Mesenchymal stem cell (in vitro differentiated cells and primary cell): ENCODE results near the gene TLR4.

Experiments used
- DNase-seq: peaks from one replicate; pipeline ENCODE4 v3.0.0-alpha.2; 2013
- H2AFZ ChIP-seq: one replicate; pipeline ENCODE4 v1.6.1; 2013; ENCODE audit warnings: low read depth, mild to moderate bottlenecking, control low read depth, inconsistent platforms, low read length, moderate library complexity
- H2AK5ac ChIP-seq: 2 replicates; pipeline ENCODE4 v1.6.1; 2013; ENCODE audit warnings: low read length, moderate library complexity, mild to moderate bottlenecking, inconsistent platforms; ENCODE audit not compliant: severe bottlenecking
- H2BK120ac ChIP-seq: one replicate; pipeline ENCODE4 v1.6.1; 2013; ENCODE audit warnings: low read depth, mild to moderate bottlenecking, inconsistent platforms, low read length, moderate library complexity
- H2BK12ac ChIP-seq, 2 experiments: one replicate each; pipeline ENCODE4 v1.6.1; 2013; ENCODE audit warnings: inconsistent platforms in 2 of 2, low read length in 2 of 2, mild to moderate bottlenecking in 2 of 2, moderate library complexity in 2 of 2, control low read depth in 1 of 2
- H2BK15ac ChIP-seq: one replicate; pipeline ENCODE4 v1.6.1; 2013; ENCODE audit warnings: mild to moderate bottlenecking, low read depth, inconsistent platforms; ENCODE audit not compliant: poor library complexity, severe bottlenecking
- H2BK5ac ChIP-seq: 2 replicates; pipeline ENCODE4 v1.6.1; 2013; ENCODE audit warnings: low read depth, mild to moderate bottlenecking, low read length, control low read depth, inconsistent platforms; ENCODE audit not compliant: poor library complexity, severe bottlenecking
- H3K14ac ChIP-seq, 2 experiments: one replicate each; pipeline ENCODE4 v1.6.1; 2013; ENCODE audit warnings: inconsistent platforms in 2 of 2, low read length in 2 of 2, control low read depth in 1 of 2, mild to moderate bottlenecking in 1 of 2, moderate library complexity in 1 of 2
- H3K18ac ChIP-seq, 2 experiments: one replicate each; pipeline ENCODE4 v1.6.1; 2013; ENCODE audit warnings: inconsistent platforms in 2 of 2, low read length in 2 of 2, control low read depth in 1 of 2, low read depth in 1 of 2, mild to moderate bottlenecking in 1 of 2
- H3K23ac ChIP-seq, 2 experiments: one replicate each; pipeline ENCODE4 v1.6.1; 2013; ENCODE audit warnings: inconsistent platforms in 2 of 2, low read length in 2 of 2, mild to moderate bottlenecking in 2 of 2, moderate library complexity in 2 of 2, control low read depth in 1 of 2
- H3K27ac ChIP-seq: 2 replicates; pipeline ENCODE4 v1.5.1; 2013; ENCODE audit warnings: mild to moderate bottlenecking, moderate library complexity, low read length, control low read depth, inconsistent platforms; ENCODE audit not compliant: poor library complexity, severe bottlenecking
- H3K27me3 ChIP-seq, 2 experiments: 2 replicates each; pipeline versions ENCODE4 v1.6.1 to v1.7.0; 2013; ENCODE audit warnings: low read length in 2 of 2, mild to moderate bottlenecking in 2 of 2, moderate library complexity in 2 of 2, control low read depth in 1 of 2, inconsistent platforms in 1 of 2; ENCODE audit not compliant: control insufficient read depth in 1 of 2, insufficient read depth in 1 of 2
- H3K36me3 ChIP-seq, 2 experiments: 2 replicates each; pipeline versions ENCODE4 v1.6.1 to v1.7.0; 2013; ENCODE audit warnings: low read length in 2 of 2, control low read depth in 1 of 2, inconsistent platforms in 1 of 2, low read depth in 1 of 2, mild to moderate bottlenecking in 1 of 2; ENCODE audit not compliant: insufficient read depth in 2 of 2, control insufficient read depth in 1 of 2
- H3K4ac ChIP-seq, 2 experiments: one replicate each; pipeline ENCODE4 v1.6.1; 2013; ENCODE audit warnings: inconsistent platforms in 2 of 2, low read length in 2 of 2, mild to moderate bottlenecking in 2 of 2, moderate library complexity in 2 of 2, control low read depth in 1 of 2, low read depth in 1 of 2
- H3K4me1 ChIP-seq: 2 replicates; pipeline ENCODE4 v1.6.1; 2013; ENCODE audit warnings: low read depth, low read length, control low read depth; ENCODE audit not compliant: control insufficient read depth, insufficient read depth
- H3K4me2 ChIP-seq: 2 replicates; pipeline ENCODE4 v1.6.1; 2013; ENCODE audit warnings: low read length, mild to moderate bottlenecking, inconsistent platforms; ENCODE audit not compliant: poor library complexity, severe bottlenecking
- H3K4me3 ChIP-seq, 2 experiments: 2 replicates each; pipeline versions ENCODE4 v1.5.1 to v1.7.0; 2013; ENCODE audit warnings: low read length in 2 of 2, mild to moderate bottlenecking in 2 of 2, control low read depth in 1 of 2, low read depth in 1 of 2; ENCODE audit not compliant: insufficient read depth in 1 of 2
- H3K79me1 ChIP-seq: replicated peaks from 2 replicates; pipeline ENCODE4 v1.6.1; 2013; ENCODE audit warnings: mild to moderate bottlenecking, control low read depth, low read length, inconsistent platforms; ENCODE audit not compliant: poor library complexity, severe bottlenecking
- H3K9ac ChIP-seq: 2 replicates; pipeline ENCODE4 v1.7.0; 2013; ENCODE audit warnings: mild to moderate bottlenecking, low read length, moderate library complexity
- H3K9me3 ChIP-seq: 2 replicates; pipeline ENCODE4 v1.7.0; 2013; ENCODE audit warnings: mild to moderate bottlenecking, low read length; ENCODE audit not compliant: control insufficient read depth
- H4K8ac ChIP-seq: one replicate; pipeline ENCODE4 v1.6.1; 2013; ENCODE audit warnings: inconsistent platforms, mild to moderate bottlenecking, low read length, moderate library complexity
- H4K91ac ChIP-seq: one replicate; pipeline ENCODE4 v1.6.1; 2013; ENCODE audit warnings: mild to moderate bottlenecking, low read length, inconsistent platforms
- WGBS: methylation state at CpG from one replicate; pipeline ENCODE4 v1.1.7; 2013; ENCODE audit warnings: mixed read lengths; 5-methylcytosine and 5-hydroxymethylcytosine counted together

TLR4 gene

DNA sequence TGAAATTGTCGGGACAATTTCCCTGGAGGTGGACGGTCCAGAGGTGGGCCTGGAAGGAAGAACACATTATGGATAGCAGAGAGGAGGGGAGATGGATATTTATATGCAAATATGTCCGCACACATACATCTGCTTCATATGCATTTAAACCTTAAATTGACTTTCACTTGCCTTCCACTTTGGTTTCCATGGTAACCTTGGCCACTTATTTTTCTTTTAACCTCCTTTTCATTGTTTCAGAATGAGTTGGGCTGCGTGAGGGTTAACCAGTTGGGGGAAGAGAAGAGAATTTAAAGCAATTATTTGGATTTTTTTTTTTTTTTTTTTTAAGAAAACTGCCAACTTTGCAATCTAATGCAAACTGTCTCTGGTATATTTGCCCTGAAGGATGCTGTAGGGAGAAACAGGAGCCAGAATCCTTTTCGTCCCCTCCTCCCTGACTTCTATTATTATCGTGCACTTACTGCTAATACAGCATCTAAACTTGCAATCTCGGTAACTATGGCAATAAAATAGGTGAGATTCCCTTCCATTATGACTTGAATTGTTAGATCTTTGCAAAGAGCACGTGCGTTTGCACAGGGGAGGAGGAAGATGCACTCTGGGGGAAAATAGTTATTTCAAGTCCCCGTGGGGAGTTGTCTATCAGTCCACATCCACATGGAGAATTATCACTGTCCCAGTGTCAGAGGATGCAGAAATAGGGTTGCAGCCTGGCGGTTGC lies 35.6 kb downstream of the TLR4 start:
- H3K4me1 ChIP-seq: peaks cover 1% of the 10 kb centered on the region
- no peak for DNase-seq
- H4K8ac ChIP-seq: no peak overlapping the region

DNA sequence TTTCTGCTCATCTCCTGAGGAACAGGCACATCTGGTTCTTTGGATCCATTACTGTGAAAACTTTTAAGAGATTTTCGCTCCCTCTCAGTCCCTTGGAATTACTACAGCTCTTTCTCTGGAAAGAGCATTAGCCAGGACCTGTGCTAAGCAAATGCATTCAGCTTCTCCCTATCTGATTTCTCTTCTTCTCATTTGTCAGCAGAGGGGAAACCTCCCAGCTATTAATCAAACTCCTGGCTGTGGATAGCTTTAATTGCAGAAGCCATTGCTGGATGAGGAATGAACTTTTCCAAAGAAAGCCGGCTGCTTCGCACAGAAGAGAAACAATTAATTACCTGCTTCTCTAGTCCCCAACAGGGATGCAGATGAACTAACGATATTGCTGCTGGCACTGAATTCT lies 37.9 kb downstream of the TLR4 start:
- Histone ChIP-seq H3K4me1 (peaks cover 1% of the 10 kb centered on the region), H2BK12ac (no peak overlapping the region), H2BK15ac (no peak overlapping the region), H3K4me2 (no peak overlapping the region), H3K79me1 (no peaks in the 10 kb centered on the region), H3K18ac (no peak overlapping the region), H4K8ac (no peak overlapping the region), H3K4me3 (no peak overlapping the region), H4K91ac (no peak overlapping the region), H3K9me3 (no peaks in the 10 kb centered on the region), H2AK5ac (no peak overlapping the region), H2AFZ (no peak overlapping the region), H2BK5ac (no peak overlapping the region), H3K9ac (no peak overlapping the region), H3K27me3 (peaks cover 0 to 31% of the 10 kb centered on the region in 2 experiments), H3K27ac (no peak overlapping the region), H3K36me3 (peaks cover 0 to 4% of the 10 kb centered on the region in 2 experiments), H3K14ac (no peak overlapping the region), H2BK120ac (no peak overlapping the region), H3K4ac (no peak overlapping the region), H3K23ac (no peak overlapping the region)
- DNase-seq: no peak
- WGBS: 63% methylated on average over 4 of the region's 4 CpGs

More for the DNA sequence above, 35.6 kb downstream of the TLR4 start:
- Histone ChIP-seq H3K14ac (no peak overlapping the region), H3K27ac (no peak overlapping the region), H4K91ac (no peak overlapping the region), H3K4me2 (no peak overlapping the region), H2BK5ac (no peak overlapping the region), H3K9ac (no peak overlapping the region), H3K4ac (no peak overlapping the region), H3K27me3 (peaks cover 0 to 23% of the 10 kb centered on the region in 2 experiments), H2AK5ac (no peak overlapping the region), H3K18ac (no peak overlapping the region), H3K4me3 (no peak overlapping the region), H2BK15ac (no peak overlapping the region), H3K79me1 (no peaks in the 10 kb centered on the region), H2BK12ac (no peak overlapping the region), H2AFZ (no peak overlapping the region), H3K36me3 (peaks cover 0 to under 1% of the 10 kb centered on the region in 2 experiments), H3K23ac (no peak overlapping the region), H2BK120ac (no peak overlapping the region), H3K9me3 (no peaks in the 10 kb centered on the region)
- 91% methylated on average over 10 of the region's 11 CpGs for WGBS

DNA sequence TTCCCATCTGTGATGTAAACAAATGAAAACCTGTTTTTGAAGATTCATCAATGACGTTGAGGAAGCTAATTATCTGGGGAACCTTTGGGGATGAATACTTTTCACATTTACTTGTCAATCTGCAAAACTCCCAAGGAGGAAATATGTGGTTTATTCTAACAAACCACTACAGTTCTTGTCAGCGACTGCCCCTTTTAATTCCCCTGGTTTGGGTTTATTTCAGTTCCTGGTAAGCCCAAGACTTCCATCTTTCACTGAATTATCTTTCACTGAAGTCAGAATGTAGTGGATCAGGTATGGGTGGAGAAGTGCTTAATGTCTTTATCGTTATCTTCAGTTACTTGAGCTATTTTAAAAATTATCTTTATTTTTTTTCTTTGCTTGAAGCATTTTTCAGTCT lies 40.2 kb downstream of the TLR4 start:
- peak overlapping the region; percentile 58 for H3K9ac ChIP-seq
- peaks cover 0 to 4% of the 10 kb centered on the region in 2 experiments for H3K36me3 ChIP-seq
- no peaks in the 10 kb centered on the region for H3K79me1 ChIP-seq
- no peak overlapping the region for H4K8ac ChIP-seq
- no peak overlapping the region for H4K91ac ChIP-seq
- H2BK15ac ChIP-seq: no peak overlapping the region
- no peak overlapping the region for H2AK5ac ChIP-seq
- H2AFZ ChIP-seq: no peak overlapping the region
- H3K4ac ChIP-seq: no peak overlapping the region
- WGBS: 92% methylated on average over 1 of the region's 3 CpGs
- H3K4me2 ChIP-seq: no peak overlapping the region
- H2BK5ac ChIP-seq: no peak overlapping the region
- H3K18ac ChIP-seq: no peak overlapping the region
- H2BK12ac ChIP-seq: no peak overlapping the region
- no peaks in the 10 kb centered on the region for H3K9me3 ChIP-seq
- H3K14ac ChIP-seq: no peak overlapping the region
- H3K23ac ChIP-seq: no peak overlapping the region
- no peak for DNase-seq
- H3K4me3 ChIP-seq: peak overlapping the region in 1 of 2 experiments; percentile 80
- H3K27me3 ChIP-seq: peaks cover 0 to 40% of the 10 kb centered on the region in 2 experiments
- H3K27ac ChIP-seq: no peak overlapping the region
- H2BK120ac ChIP-seq: no peak overlapping the region
- peaks cover 1% of the 10 kb centered on the region for H3K4me1 ChIP-seq

DNA sequence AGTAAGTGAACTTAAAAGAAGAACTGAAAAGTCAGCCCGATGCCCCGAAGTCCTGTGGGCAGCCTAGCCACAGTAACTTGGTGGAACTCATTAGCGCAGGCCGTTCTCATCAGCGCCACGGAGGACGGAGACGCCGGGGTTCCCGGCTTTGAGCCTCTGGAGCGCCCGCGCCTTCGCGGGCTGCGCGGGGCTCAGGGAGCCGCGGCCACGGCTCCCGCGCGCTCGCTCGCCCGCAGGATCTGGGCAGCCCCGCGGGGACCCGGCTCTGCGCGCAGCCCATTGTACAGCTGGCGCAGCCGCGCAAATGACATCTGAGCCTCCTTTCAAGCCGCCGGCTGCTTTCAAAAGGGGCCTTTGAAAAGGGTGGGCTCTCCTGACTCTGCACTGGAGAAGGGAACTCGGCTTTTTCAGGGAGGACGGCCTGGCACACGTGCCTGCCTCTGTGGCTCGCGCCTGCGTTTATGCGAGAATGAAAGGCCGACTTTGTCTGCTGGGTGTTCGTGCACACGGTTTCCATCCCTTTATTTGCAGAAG lies 40.7 kb downstream of the TLR4 start:
- Histone ChIP-seq H2AK5ac (no peak overlapping the region), H3K4ac (no peak overlapping the region), H3K9me3 (no peaks in the 10 kb centered on the region), H3K14ac (no peak overlapping the region), H4K91ac (no peak overlapping the region), H3K79me1 (no peaks in the 10 kb centered on the region), H3K4me3 (peak overlapping the region in 1 of 2 experiments; percentile 80), H3K27ac (no peak overlapping the region), H2AFZ (no peak overlapping the region), H4K8ac (no peak overlapping the region), H2BK15ac (no peak overlapping the region), H3K18ac (no peak overlapping the region), H3K4me2 (no peak overlapping the region), H2BK120ac (no peak overlapping the region), H3K9ac (peak overlapping the region; percentile 58), H3K4me1 (peaks cover 1% of the 10 kb centered on the region), H2BK5ac (no peak overlapping the region), H3K36me3 (peaks cover 0 to 4% of the 10 kb centered on the region in 2 experiments), H3K23ac (no peak overlapping the region), H3K27me3 (peaks cover 0 to 44% of the 10 kb centered on the region in 2 experiments), H2BK12ac (no peak overlapping the region)
- WGBS: 79% methylated on average over 46 of the region's 46 CpGs
- DNase-seq: no peak
